TTC549 (cell line): Measurements from ENCODE around the gene VGLL1.

ENCODE experiments used
- FAIRE-seq: peaks from 2 replicates; lab custom pipeline; 2012; peaks lifted over from hg19 to GRCh38; lab: Jason Lieb, UNC

The VGLL1 gene

GRCh38 chrX:136531951-136532350 lies at the start of gene VGLL1:
Gene VGLL1, plus strand, starts transcription at chrX:136532215. Its CDS starts 3,806 bp downstream, at chrX:136536021.
- FAIRE-seq: no peak

GRCh38 chrX:136487647-136488046 lies 44.4 kb upstream of the VGLL1 start, which contains the start of gene BRS3:
Gene BRS3, plus strand, starts transcription at chrX:136487947. Its CDS starts 168 bp downstream, at chrX:136488115.
- FAIRE-seq: no peak

GRCh38 chrX:136488706-136489105 lies 43.3 kb upstream of the VGLL1 start:
- no peak for FAIRE-seq

GRCh38 chrX:136491832-136492231 lies 40.2 kb upstream of the VGLL1 start:
- no peak for FAIRE-seq

GRCh38 chrX:136493011-136493410 lies 39.0 kb upstream of the VGLL1 start:
- no peak for FAIRE-seq

- FAIRE-seq: no peak
Observed at GRCh38 chrX:136495043-136495442, 37.0 kb upstream of the VGLL1 start.

GRCh38 chrX:136496186-136496763 lies 35.7 kb upstream of the VGLL1 start:
- FAIRE-seq: no peak

GRCh38 chrX:136496764-136497555 lies 35.1 kb upstream of the VGLL1 start:
- FAIRE-seq: no peak

- FAIRE-seq: no peak
Observed at GRCh38 chrX:136497556-136498052, 34.4 kb upstream of the VGLL1 start, which contains the start of gene HTATSF1. Gene HTATSF1, plus strand, starts transcription at chrX:136497592. Its CDS starts 93 bp downstream, at chrX:136497685.

- FAIRE-seq: no peak
Observed at GRCh38 chrX:136519069-136519468, 12.9 kb upstream of the VGLL1 start.

- no peak for FAIRE-seq
Observed at GRCh38 chrX:136523770-136524169, 8.2 kb upstream of the VGLL1 start.

GRCh38 chrX:136525738-136526606 lies 6.0 kb upstream of the VGLL1 start:
- no peak for FAIRE-seq

- FAIRE-seq: no peak
Observed at GRCh38 chrX:136528645-136529315, 3.2 kb upstream of the VGLL1 start.

- no peak for FAIRE-seq
Observed at GRCh38 chrX:136529795-136530194, 2.2 kb upstream of the VGLL1 start.

GRCh38 chrX:136534131-136534530 lies 2.1 kb downstream of the VGLL1 start:
- FAIRE-seq: no peak

GRCh38 chrX:136538811-136539210 lies 6.8 kb downstream of the VGLL1 start:
- FAIRE-seq: no peak

GRCh38 chrX:136540226-136540625 lies 8.2 kb downstream of the VGLL1 start:
- no peak for FAIRE-seq

GRCh38 chrX:136541294-136541693 lies 9.3 kb downstream of the VGLL1 start:
- no peak for FAIRE-seq

- no peak for FAIRE-seq
Observed at GRCh38 chrX:136542281-136542680, 10.3 kb downstream of the VGLL1 start.

- no peak for FAIRE-seq
Observed at GRCh38 chrX:136546371-136546781, 14.4 kb downstream of the VGLL1 start.

- FAIRE-seq: no peak
Observed at GRCh38 chrX:136549226-136549625, 17.2 kb downstream of the VGLL1 start.

GRCh38 chrX:136551410-136551809 lies 19.4 kb downstream of the VGLL1 start:
- no peak for FAIRE-seq
